ENCODE measurements around the gene GLG1. TPM values are rescaled to one million over a fixed set of nuclear protein-coding genes. Genes with fewer than 3 reads are reported as not detected.
"Not testable (repeated sequence)": the region's sequence is repeated elsewhere in the genome, so short reads cannot be mapped to it uniquely, and the experiment has no call there.

The GLG1 gene
- 110 TPM for total RNA-seq
- long read RNA-seq, full-length matches to known transcripts: 105 of 192 reads
- long read RNA-seq, partial matches to known transcripts: 30 of 192 reads
- long read RNA-seq, other reads (novel, unspliced or antisense): 57 of 192 reads

GRCh38 chr16:74606521-74607309, at the start of gene GLG1:
GLG1 (minus strand) TSS chr16:74607114; CDS start chr16:74607094, 20 bp downstream.
- intact Hi-C loops (cut with DNase I): no loop called here
- Histone ChIP-seq H3K27ac (peak within 1 kb of the TSS; percentile 98), H3K27me3 (ENCODE audit: low read depth) (no peaks in the 10 kb centered on the region), H3K36me3 (no peaks in the 10 kb centered on the region), H3K9me3 (no peaks in the 10 kb centered on the region), H3K4me3 (peak within 1 kb of the TSS; percentile 100), H3K4me1 (peaks cover 41% of the 10 kb centered on the region)
- DNase-seq (peak; percentile 95), ATAC-seq (peak; percentile 99 to 100)
- TF ChIP-seq CTCF (IDR thresholded peaks at IDR 0.05): no peak

GRCh38 chr16:74654536-74655050, 47.7 kb upstream of the GLG1 start:
- Histone ChIP-seq H3K27ac (no peak overlapping the region), H3K9me3 (no peaks in the 10 kb centered on the region), H3K4me1 (peaks cover 7% of the 10 kb centered on the region), H3K36me3 (peaks cover 63% of the 10 kb centered on the region), H3K27me3 (ENCODE audit: low read depth) (no peaks in the 10 kb centered on the region), H3K4me3 (no peak overlapping the region)
- intact Hi-C loops (cut with DNase I): no loop called here
- TF ChIP-seq CTCF (IDR thresholded peaks at IDR 0.05): no peak
- DNase-seq (no peak), ATAC-seq (no peak)

- H3K36me3 ChIP-seq: peaks cover 64% of the 10 kb centered on the region
- H3K4me1 ChIP-seq; H3K27ac ChIP-seq; ATAC-seq; H3K9me3 ChIP-seq; H3K4me3 ChIP-seq; H3K27me3 ChIP-seq (ENCODE audit: low read depth); intact Hi-C loops (cut with DNase I); DNase-seq: not testable (repeated sequence)
Measured at GRCh38 chr16:74652883-74653282, 46.0 kb upstream of the GLG1 start.

GRCh38 chr16:74652249-74652648, 45.3 kb upstream of the GLG1 start:
- Histone ChIP-seq H3K36me3 (peaks cover 66% of the 10 kb centered on the region), H3K27ac (no peak overlapping the region), H3K4me3 (no peak overlapping the region), H3K4me1 (no peaks in the 10 kb centered on the region), H3K27me3 (ENCODE audit: low read depth) (no peaks in the 10 kb centered on the region), H3K9me3 (no peaks in the 10 kb centered on the region)
- intact Hi-C loops (cut with DNase I): no loop called here
- no peak for DNase-seq
- ATAC-seq: no peak
- no peak for TF ChIP-seq CTCF (IDR thresholded peaks at IDR 0.05)

GRCh38 chr16:74651841-74652240, 44.9 kb upstream of the GLG1 start:
- no peak for DNase-seq
- peaks cover 64% of the 10 kb centered on the region for H3K36me3 ChIP-seq

More at GRCh38 chr16:74651841-74652240, 44.9 kb upstream of the GLG1 start:
- no peak for TF ChIP-seq CTCF (IDR thresholded peaks at IDR 0.05)
- no peaks in the 10 kb centered on the region for H3K4me1 ChIP-seq
- no peaks in the 10 kb centered on the region for H3K9me3 ChIP-seq
- no peak for ATAC-seq
- no peak overlapping the region for H3K27ac ChIP-seq
- H3K4me3 ChIP-seq: no peak overlapping the region
- no peaks in the 10 kb centered on the region for H3K27me3 ChIP-seq (ENCODE audit: low read depth)
- intact Hi-C loops (cut with DNase I): no loop called here
